Inflammatory macrophage (primary cell): ENCODE data around the gene NRIP1.
"Not testable (repeated sequence)": the region's sequence is repeated elsewhere in the genome, so short reads cannot be mapped to it uniquely, and the experiment has no call there.

Experiments
- DNase-seq, 2 donors: peaks; one replicate each; pipeline ENCODE4 v3.0.0-alpha.2; 2020 to 2022

Gene NRIP1

DNA sequence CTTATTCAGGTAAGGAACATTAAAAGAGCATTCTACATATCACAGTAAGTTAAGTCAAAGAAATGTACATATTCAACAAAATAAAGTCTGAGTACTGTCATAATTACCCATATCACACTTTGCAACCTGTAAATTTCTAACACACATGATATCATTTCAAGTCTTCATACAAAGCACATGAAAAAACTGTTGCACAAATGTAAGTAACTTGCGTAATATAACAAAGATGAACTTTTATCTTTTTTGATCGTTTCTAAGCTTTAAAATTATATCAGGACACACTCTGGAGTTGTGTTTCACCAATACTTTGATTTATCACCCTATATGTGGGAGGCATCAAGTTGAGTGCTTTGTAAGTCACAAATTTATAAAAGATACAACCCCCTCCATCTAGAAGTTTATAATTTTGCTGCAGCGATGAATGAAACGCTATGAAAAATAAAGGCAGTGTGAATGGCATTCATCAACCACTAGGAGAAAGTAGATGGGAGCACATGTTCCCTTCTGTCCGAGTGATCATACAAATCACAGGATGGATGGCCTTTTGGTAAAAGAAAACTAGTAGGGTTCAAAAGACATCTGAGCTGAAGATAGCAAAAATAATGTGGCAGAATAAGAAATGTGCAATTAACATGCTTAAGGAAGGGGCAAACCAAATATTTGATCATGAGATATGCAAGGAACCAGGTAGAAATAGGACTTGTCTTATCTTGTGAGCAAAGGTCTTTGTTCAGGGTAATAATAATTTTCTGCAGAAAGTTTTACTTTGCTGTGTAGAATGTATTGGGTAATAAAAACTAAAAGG lies 27.5 kb downstream of the NRIP1 start:
- DNase-seq: no peak

DNA sequence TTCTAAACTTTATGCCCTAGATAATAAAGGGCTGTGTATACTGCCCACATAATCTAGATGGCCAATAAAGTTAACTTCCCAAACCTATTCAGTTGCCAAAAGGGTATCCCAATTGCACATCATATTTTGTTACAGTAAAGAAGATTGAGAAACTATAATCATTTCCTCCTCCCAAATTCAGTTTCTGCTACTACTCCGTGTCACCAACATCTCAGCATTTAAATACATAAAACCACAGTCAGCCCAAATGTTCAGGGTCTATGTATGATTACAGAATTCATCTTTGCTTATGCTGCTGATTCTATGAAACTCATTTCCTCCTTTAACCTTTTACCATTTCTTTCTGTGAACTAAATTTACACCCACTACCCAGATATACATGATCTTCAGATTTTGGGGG lies 28.6 kb downstream of the NRIP1 start:
- DNase-seq: peak in 1 of 2 donors; percentile 25

DNA sequence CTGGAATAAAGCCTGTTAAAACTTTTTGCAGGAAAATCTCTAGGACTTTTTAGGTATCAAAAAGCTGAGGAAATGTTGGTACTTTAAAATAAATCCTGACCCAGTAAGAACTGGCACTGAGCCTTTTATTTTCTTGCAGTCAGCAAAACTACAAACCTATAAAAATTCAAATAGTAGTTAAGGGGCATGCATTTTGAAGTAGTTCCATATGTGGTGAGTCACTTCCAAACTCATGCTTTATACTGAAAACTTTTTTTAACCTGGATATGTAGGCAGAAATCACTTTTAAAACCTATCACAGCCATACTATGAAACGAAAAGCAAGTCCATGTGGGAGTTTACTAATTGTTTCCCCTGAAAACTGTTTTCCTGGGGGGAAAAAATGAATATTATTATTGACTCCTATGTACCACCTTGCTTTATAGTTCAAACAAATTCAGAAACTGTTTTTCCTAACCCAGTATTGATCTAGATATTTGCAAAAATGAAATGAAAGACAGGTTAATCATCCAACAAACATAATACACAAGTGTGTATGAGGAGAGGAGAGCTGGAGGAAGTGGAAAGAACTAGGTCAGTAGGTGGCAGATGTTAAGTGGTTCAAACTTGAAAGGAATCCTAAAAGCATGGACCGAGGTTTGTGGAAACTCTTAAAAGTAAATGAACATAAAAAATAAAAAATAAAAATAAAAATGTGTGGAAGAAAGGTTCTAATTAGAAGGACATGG lies 30.5 kb downstream of the NRIP1 start:
- no peak for DNase-seq

DNA sequence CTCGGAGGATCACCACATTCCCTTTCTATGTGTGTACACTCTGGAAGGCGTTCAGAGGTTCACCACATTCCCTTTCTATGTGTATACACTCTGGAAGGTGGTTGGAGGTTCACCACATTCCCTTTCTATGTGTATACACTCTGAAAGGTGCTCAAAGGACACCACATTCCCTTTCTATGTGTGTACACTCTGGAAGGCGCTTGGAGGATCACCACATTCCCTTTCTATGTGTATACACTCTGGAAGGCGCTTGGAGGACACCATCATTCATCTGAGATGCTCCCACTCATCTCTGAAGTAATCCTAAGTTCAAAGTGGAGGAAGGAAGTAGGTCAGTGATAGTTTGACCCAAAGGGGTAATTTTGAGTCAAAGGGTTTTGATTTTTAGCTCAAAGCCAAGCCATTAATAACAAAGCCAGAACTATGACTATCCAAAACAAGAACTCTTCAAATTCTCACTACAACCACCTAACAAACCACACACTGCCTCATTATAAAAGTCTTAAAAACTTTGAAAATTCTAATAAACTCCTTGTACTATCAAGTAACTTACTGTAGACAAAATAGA lies 32.9 kb downstream of the NRIP1 start:
- no peak for DNase-seq

DNA sequence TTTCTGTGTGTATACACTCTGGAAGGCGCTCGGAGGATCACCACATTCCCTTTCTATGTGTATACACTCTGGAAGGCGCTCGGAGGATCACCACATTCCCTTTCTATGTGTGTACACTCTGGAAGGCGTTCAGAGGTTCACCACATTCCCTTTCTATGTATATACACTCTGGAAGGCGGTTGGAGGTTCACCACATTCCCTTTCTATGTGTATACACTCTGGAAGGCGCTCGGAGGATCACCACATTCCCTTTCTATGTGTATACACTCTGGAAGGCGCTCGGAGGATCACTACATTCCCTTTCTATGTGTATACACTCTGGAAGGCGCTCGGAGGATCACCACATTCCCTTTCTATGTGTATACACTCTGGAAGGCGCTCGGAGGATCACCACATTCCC lies 33.4 kb downstream of the NRIP1 start:
- DNase-seq: not testable (repeated sequence)

DNA sequence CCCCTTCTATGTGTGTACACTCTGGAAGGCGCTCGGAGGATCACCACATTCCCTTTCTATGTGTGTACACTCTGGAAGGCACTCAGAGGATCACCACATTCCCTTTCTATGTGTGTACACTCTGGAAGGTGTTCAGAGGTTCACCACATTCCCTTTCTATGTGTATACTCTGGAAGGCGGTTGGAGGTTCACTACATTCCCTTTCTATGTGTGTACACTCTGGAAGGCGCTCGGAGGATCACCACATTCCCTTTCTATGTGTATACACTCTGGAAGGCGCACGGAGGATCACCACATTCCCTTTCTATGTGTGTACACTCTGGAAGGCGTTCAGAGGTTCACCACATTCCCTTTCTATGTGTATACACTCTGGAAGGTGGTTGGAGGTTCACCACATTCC lies 33.9 kb downstream of the NRIP1 start:
- DNase-seq: not testable (repeated sequence)

DNA sequence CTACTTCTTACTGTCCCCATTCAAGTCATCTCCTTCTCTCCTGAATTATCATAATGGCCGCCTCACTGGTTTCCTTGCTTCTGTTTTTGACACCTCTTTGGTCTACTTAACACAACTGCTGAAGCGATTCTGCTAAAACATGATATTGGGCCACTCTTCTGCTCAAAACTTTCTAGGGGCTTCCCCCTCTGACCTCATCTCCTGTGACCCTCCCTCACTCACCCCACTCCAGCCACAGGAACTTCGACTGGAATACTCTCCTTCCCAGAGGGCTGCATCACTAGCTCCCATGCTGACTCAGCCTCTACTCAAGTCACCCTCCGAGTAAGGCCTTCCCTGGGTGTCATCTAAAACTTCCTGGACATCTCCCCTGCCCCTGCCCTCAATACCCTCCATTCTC lies 35.7 kb downstream of the NRIP1 start:
- no peak for DNase-seq

DNA sequence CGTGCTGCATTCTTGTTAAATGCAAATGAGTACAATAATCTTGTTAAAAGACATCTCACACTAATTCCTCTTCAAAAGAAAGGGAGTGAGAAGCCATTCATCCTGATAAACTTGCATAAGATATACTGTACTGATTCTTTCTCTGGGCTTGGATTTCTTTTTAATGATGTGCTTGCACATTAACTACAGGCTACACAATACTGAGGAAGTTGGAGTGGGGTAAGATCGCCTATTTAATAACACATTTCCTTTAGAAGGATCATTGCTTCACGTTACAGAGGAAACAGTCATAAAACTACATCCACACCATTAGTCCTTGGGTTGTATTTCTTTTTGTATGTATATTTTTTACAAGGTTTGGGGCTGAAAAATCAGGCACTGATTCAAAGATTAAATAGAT lies 36.6 kb downstream of the NRIP1 start:
- DNase-seq: peak; percentile 40 to 75

DNA sequence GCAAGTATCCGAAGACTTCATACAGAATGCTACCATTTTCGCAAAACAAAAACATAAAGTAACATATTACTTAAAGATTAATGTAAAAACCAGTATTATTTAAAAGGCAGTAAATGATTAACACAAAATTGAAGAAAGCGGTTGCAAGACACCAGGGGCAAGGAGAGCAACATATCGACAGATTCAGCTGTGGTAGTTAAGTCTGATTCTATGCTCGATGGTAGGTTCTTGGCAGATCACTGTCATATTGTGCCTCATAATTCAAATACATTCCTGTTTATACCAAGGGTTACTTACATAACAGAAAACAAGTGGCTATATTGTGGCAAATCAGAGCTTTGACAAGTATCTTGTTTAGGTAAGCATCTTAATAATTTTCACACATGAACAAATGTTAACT lies 37.7 kb downstream of the NRIP1 start:
- no peak for DNase-seq

DNA sequence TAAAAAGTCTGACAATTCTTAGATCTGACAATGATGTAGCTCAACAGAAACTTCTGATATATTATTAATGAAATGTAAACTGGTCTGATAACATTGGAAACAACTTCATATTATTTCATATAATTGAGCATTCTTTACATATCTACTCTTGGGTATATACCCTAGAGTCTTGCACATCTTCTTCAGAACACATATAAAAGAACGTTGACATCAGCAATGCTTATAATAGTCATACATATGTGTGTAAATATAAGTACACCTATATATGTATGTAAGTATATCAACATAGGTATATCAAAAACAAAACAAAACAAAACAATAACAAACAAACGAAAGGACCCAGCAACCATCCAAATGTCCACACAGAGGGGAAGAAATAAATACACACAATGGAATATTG lies 38.4 kb downstream of the NRIP1 start:
- DNase-seq: no peak

DNA sequence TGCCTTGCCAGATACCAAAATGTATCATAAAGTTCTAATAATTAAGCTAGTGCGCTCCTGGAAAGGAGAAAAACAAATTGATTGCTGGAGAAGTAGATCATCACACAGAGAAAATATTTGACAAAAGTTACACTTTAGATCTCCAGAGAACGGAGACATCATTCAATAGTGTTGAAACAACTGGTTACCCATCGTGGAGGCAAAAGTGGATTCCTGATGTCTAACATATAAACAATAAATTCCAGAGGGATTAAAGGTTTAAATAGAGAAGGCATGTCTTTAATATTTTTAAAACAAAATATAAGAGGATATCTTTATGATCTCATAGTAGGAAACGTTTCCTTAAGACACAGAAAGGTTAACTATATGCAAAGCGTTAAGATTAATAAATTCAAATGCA lies 41.0 kb downstream of the NRIP1 start:
- no peak for DNase-seq

DNA sequence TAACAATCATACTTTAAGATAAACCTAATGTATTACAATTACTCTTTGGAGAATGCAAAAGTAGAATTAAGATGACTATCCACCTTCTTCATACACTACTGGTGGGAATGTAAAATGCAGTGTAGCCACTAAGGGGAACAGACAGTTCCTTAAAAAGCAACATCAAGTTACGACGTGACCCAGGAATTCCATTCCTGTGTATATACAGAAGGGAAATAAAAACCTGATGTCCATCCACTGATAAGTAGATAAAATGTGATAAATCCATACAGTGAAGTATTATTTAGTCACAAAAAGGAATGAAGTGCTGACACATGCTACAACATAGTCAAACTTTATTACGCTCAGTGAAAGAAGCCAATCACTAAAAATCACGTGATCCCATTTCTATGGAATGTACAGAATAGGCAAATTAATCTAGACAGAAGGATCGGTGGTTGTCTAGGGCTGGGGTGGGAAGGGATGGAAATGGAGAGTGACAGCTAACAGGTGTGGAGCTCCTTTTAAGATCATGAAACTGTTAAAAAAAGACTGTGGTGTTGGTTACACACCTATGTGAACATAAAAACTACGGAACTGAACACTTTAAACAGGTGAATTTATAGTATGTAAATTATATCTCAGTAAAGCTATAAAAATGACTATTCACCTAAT lies 42.1 kb downstream of the NRIP1 start:
- DNase-seq: no peak

DNA sequence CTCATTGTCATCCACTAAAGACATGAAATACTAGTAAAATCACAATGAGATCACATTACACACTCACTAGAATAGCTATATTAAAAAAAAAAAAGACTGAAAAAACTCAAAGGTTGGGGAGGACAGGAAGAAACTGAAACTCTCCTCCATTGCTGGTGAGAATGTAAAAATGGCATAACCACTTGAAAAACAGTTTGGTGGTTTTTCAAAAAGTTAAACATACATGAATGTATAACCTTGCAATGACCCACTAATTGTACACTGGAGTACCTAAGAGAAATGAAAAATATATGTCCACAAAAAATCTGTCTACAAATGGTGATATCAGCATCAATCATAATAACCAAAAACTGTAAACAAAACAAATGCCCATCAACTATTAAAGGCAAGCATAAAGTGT lies 44.0 kb downstream of the NRIP1 start:
- DNase-seq: no peak

DNA sequence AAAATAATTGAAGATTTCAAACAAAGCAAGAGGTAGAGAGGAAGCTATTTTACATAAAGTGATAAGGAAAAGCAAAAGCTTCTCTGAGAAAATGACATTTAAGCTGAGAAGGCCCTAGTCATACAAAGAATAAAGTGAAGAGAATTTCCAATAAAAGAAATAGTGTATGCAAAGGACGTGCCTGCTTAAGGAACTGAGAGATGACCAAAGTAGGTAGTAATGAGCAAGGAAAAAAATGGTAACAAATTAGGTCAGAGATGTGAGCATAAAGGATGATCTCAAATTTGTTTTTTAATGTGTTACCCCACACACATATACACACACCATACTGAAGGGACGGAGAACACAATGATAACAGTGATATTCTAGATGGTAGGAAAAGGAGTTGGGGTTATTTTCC lies 46.4 kb downstream of the NRIP1 start:
- DNase-seq: no peak

DNA sequence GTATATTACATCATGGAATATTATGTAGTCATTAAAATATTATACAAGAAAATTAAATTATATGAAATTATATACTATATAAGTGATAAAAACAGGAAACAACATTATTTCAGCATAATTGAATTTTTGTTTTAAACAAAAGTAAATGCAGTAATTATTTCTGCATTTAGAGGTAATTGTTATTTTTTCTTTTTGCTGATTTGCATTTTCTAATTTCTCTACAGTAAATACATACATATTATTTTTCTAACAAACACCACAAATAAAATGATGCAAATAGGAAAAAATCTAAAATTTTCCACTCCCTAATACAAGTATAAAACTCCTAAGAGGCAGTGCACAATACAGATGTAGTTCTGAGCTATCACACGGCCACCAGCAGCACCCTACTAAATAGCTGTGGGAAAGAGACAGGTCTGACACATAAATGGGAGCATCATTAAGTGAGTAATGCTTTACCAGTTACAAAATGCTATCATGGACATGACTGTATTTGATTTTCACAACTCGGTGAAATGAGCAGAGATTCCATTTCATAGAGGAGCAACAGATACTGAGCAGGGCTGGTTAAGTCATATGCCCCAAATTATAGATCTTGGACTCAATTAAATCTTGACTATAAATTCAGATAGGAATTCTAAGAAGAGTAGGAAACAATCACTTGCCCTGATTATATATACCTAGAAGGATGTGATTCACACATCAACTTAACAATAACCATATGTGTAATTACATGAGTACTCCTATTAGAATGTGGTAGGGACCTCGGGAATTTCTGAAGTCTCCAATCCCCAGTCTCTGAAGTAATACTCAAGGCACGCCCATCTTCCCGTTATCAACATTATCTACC lies 49.0 kb downstream of the NRIP1 start:
- DNase-seq: peak in 1 of 2 donors; percentile 10

DNA sequence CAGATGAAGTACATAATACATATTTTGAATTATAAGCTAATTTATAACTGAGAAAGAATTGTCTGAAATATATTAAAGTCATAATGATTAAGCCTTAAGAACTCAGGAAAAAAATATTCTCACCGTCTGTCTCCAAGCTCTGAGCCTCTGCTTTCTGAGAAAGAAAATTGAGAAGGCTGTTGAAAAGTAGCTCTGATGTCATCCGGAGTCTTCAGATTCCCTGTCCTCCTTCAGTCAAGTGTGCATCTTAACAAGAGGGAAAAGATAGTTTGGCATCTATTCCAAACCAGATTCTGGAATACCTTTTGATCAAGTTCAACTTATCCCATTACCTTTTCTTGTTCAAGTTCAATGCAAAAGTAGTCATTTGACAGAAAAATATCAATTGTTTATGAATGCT lies 50.6 kb downstream of the NRIP1 start:
- DNase-seq: no peak

DNA sequence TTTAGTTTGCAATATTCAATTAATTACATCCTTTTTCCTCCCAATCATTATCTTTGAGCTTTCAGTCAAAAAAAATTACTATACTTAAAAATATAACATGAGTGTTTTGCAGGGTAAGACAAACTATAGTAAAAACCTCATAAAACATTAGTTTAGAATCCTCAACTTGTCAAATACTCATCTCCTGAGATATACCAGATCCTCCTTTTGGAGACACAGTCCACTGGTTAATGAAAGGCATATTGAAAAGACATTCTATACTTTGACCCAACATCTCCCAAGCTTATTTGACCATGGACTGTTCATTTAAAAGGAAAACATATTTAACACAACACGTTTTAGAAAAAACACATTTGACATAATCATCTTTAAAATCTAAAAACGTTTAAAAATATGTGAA lies 52.8 kb downstream of the NRIP1 start:
- no peak for DNase-seq

DNA sequence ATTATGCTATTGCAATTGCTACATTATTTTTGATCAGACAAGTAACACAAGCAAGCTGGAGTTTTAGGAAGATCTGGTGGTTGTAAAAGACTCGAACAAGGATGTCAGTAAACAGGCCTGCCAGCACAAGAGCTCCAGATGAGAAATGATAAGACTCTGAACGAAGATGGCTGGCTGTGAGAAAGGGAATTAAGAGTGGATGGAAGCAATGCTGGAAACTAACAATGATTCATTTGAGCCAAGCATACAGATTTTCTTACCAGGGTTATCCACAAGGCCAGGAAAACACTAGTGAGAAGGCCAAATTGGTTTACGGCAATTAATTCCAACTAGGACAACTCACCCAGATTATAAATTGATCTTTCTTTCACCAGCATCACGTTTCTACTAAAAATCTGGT lies 54.2 kb downstream of the NRIP1 start:
- DNase-seq: no peak

DNA sequence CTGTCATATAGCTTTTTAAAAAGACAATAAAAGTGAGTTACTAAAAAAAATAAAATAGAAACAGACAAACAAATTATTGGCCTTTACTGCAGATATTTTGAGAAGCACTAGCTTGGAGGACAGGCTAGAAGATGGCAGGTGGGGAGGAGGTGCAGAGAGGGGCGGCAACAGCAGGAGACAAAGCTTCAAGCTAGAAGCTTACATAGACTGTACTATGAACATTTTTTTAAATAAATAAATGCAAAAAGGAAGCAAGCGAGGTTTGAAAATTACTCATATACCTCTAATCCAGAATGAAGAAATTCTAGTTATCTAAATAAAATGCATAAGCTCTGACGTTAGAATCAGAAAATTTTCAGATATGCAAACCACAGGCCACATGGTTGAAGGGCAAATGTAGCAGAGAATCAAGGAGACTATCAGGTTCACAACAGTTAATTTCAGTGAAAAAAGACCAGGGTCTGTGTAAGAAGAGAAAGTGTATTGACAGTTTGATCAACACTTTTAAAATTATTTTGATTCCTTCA lies 54.9 kb downstream of the NRIP1 start:
- no peak for DNase-seq

DNA sequence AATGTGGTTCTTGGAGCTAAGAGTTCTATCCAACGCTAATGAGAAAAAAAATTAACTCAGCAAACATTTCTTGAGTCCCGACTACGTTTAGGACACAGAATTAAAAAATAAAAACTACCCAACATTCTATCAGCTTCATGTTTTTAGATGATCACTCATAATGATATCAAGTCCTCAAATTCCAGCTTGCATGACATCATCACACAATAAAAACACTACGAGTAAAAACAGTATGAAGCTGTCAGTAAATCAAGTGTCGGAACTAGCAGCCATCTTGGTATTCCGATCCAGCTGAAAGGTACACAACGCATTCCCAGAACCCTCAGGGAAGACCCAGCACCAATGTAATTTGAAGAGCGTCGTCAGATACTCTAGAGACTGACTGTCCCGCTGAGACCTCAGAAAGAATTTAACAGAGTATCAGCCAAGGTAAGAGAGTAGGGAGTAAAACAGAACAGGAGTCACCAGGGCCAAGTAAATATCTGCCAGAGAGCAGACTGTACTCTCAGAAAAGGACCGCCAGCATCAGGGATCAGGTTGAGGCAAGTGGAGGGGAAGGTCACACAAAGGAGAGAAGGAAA lies 57.0 kb downstream of the NRIP1 start:
- no peak for DNase-seq

DNA sequence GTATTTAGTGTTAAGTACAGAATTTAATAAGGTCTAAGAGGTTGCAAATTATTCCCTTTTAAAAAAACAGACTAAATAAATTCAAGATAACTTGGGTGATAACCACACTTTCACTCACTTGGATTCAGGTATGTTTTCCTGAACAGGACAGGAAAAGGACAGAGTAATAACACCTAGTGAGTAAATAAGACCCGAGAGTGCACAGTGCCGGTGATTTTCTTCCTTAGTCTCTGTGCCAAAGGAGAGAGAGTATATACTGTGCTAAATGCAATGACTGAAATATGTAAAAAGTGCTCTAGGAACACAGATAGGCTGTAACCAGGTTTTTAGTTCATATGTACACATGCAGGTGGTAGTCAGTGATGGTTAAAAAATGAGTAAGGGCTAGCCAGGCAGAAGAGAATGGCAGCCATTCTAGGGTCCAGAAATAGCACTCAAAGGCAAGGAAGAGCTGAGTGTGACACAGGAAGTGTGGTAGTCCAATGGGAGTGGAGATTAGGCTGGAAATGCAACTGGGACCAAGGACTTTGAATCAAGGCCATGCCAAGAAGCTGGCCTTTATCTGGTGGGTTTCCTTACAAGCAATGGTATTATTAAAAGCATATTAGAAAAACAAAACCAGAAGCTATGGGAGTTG lies 58.1 kb downstream of the NRIP1 start:
- DNase-seq: no peak
